HepG2 (cell line): ENCODE data around the gene HOXA1. TPM values are rescaled to one million over a fixed set of nuclear protein-coding genes. Genes with fewer than 3 reads are reported as not detected.

Source experiments
- ATF7-NPFF ChIP-seq: sonication (generic); formaldehyde crosslinking; IDR thresholded peaks from 2 replicates; pipeline ENCODE4 v1.8.1; 2023; ENCODE audit warnings: mild to moderate bottlenecking, low read depth, missing genetic modification reagents, moderate library complexity
- BCLAF1 ChIP-seq: fragments of 450-650 bp; IDR thresholded peaks from 2 replicates; pipeline ENCODE4 v1.6.1; 2017; ENCODE audit warnings: mild to moderate bottlenecking
- EHMT2 ChIP-seq: fragments of 200-600 bp; sonication (generic); IDR thresholded peaks from 2 replicates; pipeline ENCODE4 v1.7.0; 2017; ENCODE audit warnings: antibody characterized with exemption, low read depth, low read length, borderline replicate concordance
- HDAC1 ChIP-seq: sonication (generic); formaldehyde crosslinking; IDR thresholded peaks from 2 replicates; pipeline ENCODE4 v1.5.1; 2020; ENCODE audit warnings: mild to moderate bottlenecking, missing genetic modification reagents
- JUN ChIP-seq: sonication (generic); formaldehyde crosslinking; IDR thresholded peaks from 2 replicates; pipeline ENCODE4 v1.4.0; 2020; ENCODE audit warnings: mild to moderate bottlenecking, missing genetic modification reagents
- KLF6 ChIP-seq: IDR thresholded peaks from 2 replicates; pipeline ENCODE4 v1.8.0; 2016; ENCODE audit warnings: missing biosample characterization, missing genetic modification reagents
- KLF9 ChIP-seq: IDR thresholded peaks from 2 replicates; pipeline ENCODE4 v1.6.1; 2016; ENCODE audit warnings: low read depth
- MTA3 ChIP-seq: sonication (generic); formaldehyde crosslinking; IDR thresholded peaks from 2 replicates; pipeline ENCODE4 v1.4.0; 2020; ENCODE audit warnings: missing genetic modification reagents
- NR2F1 ChIP-seq, 2 experiments: fragments of 450-650 bp in 1 of 2; formaldehyde crosslinking in 1 of 2; IDR thresholded peaks; 2 replicates each; pipeline versions ENCODE4 v1.5.0 to v1.6.1; 2016 to 2020; ENCODE audit warnings: mild to moderate bottlenecking in 1 of 2, missing compliant biosample characterization in 1 of 2, missing genetic modification reagents in 1 of 2, moderate library complexity in 1 of 2
- RFX3 ChIP-seq: IDR thresholded peaks from 2 replicates; pipeline ENCODE4 v1.6.1; 2016; ENCODE audit warnings: missing biosample characterization, missing genetic modification reagents
- ZFAT ChIP-seq: sonication (generic); formaldehyde crosslinking; conservative IDR thresholded peaks from 2 replicates; pipeline ENCODE4 v1.8.1; 2023; ENCODE audit warnings: missing genetic modification reagents, inconsistent platforms
- ZNF20 ChIP-seq: sonication (generic); formaldehyde crosslinking; IDR thresholded peaks from 2 replicates; pipeline ENCODE4 v1.4.0; 2020; ENCODE audit warnings: mild to moderate bottlenecking, moderate library complexity, missing genetic modification reagents
- ZNF709 ChIP-seq: sonication (generic); formaldehyde crosslinking; IDR thresholded peaks from 2 replicates; pipeline ENCODE4 v1.5.0; 2020; ENCODE audit warnings: mild to moderate bottlenecking, missing genetic modification reagents
- ZNF790 ChIP-seq: sonication (generic); formaldehyde crosslinking; IDR thresholded peaks from 2 replicates; pipeline ENCODE4 v1.8.0; 2022; ENCODE audit warnings: missing genetic modification reagents, mild to moderate bottlenecking, borderline replicate concordance
- polyA plus RNA-seq, 8 experiments: library from polyadenylated mRNA; depleted of rRNA in 3 of 8; stranded (reverse) in 7 of 8; unstranded in 1 of 8; fragments of >200 nt; fragmentation: Illumina TruSeq in 4 of 8; extraction: Trizol in 4 of 8; gene quantifications; 2 replicates each; pipeline versions ENCODE4 v1.2.1 to v1.2.3, GENCODE V29; 2011 to 2016; ENCODE audit warnings: low read depth in 4 of 8, missing spikeins in 1 of 8, mixed read lengths in 1 of 8; ENCODE audit not compliant: insufficient read depth in 1 of 8
- total RNA-seq, 5 experiments: library from RNA; depleted of rRNA; stranded (reverse); fragments of >200 nt; fragmentation: Illumina TruSeq; extraction: Trizol; gene quantifications; 2 replicates each; pipeline ENCODE4 v1.2.3, GENCODE V29; 2016; ENCODE audit warnings: low read depth in 1 of 5
- TF ChIP-seq, protein P1 (sequence below): sonication (generic); formaldehyde crosslinking; IDR thresholded peaks from 2 replicates; pipeline ENCODE4 v1.5.0; 2020; ENCODE audit warnings: mild to moderate bottlenecking, missing genetic modification reagents, borderline replicate concordance
- TF ChIP-seq, protein P2 (sequence below): sonication (generic); formaldehyde crosslinking; IDR thresholded peaks from 2 replicates; pipeline ENCODE4 v1.8.0; 2022; ENCODE audit warnings: missing genetic modification reagents, mild to moderate bottlenecking, borderline replicate concordance
- TF ChIP-seq, protein P3 (sequence below): sonication (generic); formaldehyde crosslinking; IDR thresholded peaks from 2 replicates; pipeline ENCODE4 v1.4.0; 2020; ENCODE audit warnings: missing genetic modification reagents, borderline replicate concordance
- TF ChIP-seq, protein P4 (sequence below): sonication (generic); formaldehyde crosslinking; IDR thresholded peaks from 2 replicates; pipeline ENCODE4 v1.5.1; 2020; ENCODE audit warnings: missing genetic modification reagents, mild to moderate bottlenecking, borderline replicate concordance

The HOXA1 gene
- total and polyA plus RNA-seq, 2 of the 13 experiments (the other 11 are each of a cell fraction or from before 2014, with no cell fraction given) = 0.18 to 0.20 TPM

GRCh38 chr7:27130540-27131389 lies 35.0 kb upstream of the HOXA1 start, which contains the start of gene HOXA4 (continued):
- TF ChIP-seq, protein P1, sequence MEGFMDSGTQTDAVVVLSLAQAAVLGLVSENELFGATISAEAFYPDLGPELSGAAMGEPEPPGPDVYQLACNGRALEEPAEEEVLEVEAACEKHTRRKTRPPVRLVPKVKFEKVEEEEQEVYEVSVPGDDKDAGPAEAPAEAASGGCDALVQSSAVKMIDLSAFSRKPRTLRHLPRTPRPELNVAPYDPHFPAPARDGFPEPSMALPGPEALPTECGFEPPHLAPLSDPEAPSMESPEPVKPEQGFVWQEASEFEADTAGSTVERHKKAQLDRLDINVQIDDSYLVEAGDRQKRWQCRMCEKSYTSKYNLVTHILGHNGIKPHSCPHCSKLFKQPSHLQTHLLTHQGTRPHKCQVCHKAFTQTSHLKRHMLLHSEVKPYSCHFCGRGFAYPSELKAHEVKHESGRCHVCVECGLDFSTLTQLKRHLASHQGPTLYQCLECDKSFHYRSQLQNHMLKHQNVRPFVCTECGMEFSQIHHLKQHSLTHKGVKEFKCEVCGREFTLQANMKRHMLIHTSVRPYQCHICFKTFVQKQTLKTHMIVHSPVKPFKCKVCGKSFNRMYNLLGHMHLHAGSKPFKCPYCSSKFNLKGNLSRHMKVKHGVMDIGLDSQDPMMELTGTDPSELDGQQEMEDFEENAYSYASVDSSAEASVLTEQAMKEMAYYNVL (CRISPR knock-in tag) = peak; percentile 42; the same call in 1 of the 2 replicates
- TF ChIP-seq ZNF790 (CRISPR knock-in tag) (no peak; the same call in 1 of the 2 replicates), ATF7-NPFF (CRISPR knock-in tag) (peak; percentile 49; the same call in 1 of the 2 replicates), ZNF20 (CRISPR knock-in tag) (no peak), RFX3 (no peak), HDAC1 (peak; percentile 95), MTA3 (no peak), KLF6 (CRISPR knock-in tag) (no peak; the same call in 1 of the 2 replicates), BCLAF1 (no peak), KLF9 (CRISPR knock-in tag) (no peak), JUN (no peak), ZFAT (CRISPR knock-in tag) (no peak), EHMT2 (no peak), NR2F1 (CRISPR knock-in tag; IDR thresholded peaks at IDR 0.05) (no peak), ZNF709 (no peak)
- TF ChIP-seq, protein P2, sequence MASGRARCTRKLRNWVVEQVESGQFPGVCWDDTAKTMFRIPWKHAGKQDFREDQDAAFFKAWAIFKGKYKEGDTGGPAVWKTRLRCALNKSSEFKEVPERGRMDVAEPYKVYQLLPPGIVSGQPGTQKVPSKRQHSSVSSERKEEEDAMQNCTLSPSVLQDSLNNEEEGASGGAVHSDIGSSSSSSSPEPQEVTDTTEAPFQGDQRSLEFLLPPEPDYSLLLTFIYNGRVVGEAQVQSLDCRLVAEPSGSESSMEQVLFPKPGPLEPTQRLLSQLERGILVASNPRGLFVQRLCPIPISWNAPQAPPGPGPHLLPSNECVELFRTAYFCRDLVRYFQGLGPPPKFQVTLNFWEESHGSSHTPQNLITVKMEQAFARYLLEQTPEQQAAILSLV (CRISPR knock-in tag) = no peak; the same call in 1 of the 2 replicates
- TF ChIP-seq, protein P3, sequence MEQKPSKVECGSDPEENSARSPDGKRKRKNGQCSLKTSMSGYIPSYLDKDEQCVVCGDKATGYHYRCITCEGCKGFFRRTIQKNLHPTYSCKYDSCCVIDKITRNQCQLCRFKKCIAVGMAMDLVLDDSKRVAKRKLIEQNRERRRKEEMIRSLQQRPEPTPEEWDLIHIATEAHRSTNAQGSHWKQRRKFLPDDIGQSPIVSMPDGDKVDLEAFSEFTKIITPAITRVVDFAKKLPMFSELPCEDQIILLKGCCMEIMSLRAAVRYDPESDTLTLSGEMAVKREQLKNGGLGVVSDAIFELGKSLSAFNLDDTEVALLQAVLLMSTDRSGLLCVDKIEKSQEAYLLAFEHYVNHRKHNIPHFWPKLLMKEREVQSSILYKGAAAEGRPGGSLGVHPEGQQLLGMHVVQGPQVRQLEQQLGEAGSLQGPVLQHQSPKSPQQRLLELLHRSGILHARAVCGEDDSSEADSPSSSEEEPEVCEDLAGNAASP (CRISPR knock-in tag) = 0 out of 2 replicates have a peak, but pooled peaks have one; percentile 51
- TF ChIP-seq, protein P4, sequence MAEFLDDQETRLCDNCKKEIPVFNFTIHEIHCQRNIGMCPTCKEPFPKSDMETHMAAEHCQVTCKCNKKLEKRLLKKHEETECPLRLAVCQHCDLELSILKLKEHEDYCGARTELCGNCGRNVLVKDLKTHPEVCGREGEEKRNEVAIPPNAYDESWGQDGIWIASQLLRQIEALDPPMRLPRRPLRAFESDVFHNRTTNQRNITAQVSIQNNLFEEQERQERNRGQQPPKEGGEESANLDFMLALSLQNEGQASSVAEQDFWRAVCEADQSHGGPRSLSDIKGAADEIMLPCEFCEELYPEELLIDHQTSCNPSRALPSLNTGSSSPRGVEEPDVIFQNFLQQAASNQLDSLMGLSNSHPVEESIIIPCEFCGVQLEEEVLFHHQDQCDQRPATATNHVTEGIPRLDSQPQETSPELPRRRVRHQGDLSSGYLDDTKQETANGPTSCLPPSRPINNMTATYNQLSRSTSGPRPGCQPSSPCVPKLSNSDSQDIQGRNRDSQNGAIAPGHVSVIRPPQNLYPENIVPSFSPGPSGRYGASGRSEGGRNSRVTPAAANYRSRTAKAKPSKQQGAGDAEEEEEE = no peak
